Testis (tissue), 2 donors: ENCODE measurements around the gene RHNO1.

Source experiments
- CTCF ChIP-seq, 3 experiments: fragments of 450-650 bp in 2 of 3; fragments of 200-600 bp in 1 of 3; sonication (generic) in 1 of 3; IDR thresholded peaks; one replicate each; pipeline ENCODE4 v1.5.1; 2016 to 2019; ENCODE audit warnings: antibody characterized with exemption in 3 of 3, mild to moderate bottlenecking in 2 of 3, moderate library complexity in 1 of 3
- POLR2A ChIP-seq: fragments of 450-650 bp; IDR thresholded peaks from one replicate; pipeline ENCODE4 v1.6.1; 2017; ENCODE audit warnings: antibody characterized with exemption, mild to moderate bottlenecking, moderate library complexity

GRCh38 chr12:2834581-2835491, 42.2 kb upstream of the RHNO1 start, which contains the start of gene NRIP2:
- TF ChIP-seq POLR2A (no peak), CTCF (IDR thresholded peaks at IDR 0.05) (no peak)
